Measurements from ENCODE around the gene ZSCAN12.
"Not testable (repeated sequence)": the region's sequence is repeated elsewhere in the genome, so short reads cannot be mapped to it uniquely, and the experiment has no call there.

ZSCAN12 gene

GRCh38 chr6:28399350-28400121 is at the start of gene ZSCAN12:
TSS of gene ZSCAN12 (minus strand) at chr6:28399747. CDS start at chr6:28398405, 1,342 bp downstream.
- peak; percentile 87 for DNase-seq (ENCODE audit: low spot score)

GRCh38 chr6:28449056-28449455 is 49.5 kb upstream of the ZSCAN12 start:
- DNase-seq (ENCODE audit: low spot score), result peak; percentile 31

- not testable (repeated sequence) for DNase-seq (ENCODE audit: low spot score)
Measured at GRCh38 chr6:28447512-28447906, 48.0 kb upstream of the ZSCAN12 start.

GRCh38 chr6:28446818-28447511 is 47.4 kb upstream of the ZSCAN12 start:
- DNase-seq (ENCODE audit: low spot score), result no peak

DNA sequence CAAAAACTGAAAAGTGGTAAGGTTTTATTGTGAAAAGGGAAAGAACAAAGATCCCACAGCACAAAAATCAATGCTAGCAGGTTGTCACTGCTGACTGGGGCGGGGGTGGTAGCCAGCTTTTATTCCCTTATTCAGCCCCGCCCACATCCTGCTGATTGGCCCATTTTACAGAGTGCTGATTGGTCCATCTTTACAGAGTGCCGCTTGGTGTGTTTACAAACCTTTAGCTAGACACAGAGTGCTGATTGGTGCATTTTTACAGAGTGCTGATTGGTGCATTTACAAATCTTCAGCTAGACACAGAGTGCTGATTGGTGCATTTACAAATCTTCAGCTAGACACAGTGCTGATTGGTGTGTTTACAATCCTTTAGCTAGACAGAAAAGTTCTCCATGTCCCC is 45.2 kb upstream of the ZSCAN12 start:
- not testable (repeated sequence) for DNase-seq (ENCODE audit: low spot score)

DNA sequence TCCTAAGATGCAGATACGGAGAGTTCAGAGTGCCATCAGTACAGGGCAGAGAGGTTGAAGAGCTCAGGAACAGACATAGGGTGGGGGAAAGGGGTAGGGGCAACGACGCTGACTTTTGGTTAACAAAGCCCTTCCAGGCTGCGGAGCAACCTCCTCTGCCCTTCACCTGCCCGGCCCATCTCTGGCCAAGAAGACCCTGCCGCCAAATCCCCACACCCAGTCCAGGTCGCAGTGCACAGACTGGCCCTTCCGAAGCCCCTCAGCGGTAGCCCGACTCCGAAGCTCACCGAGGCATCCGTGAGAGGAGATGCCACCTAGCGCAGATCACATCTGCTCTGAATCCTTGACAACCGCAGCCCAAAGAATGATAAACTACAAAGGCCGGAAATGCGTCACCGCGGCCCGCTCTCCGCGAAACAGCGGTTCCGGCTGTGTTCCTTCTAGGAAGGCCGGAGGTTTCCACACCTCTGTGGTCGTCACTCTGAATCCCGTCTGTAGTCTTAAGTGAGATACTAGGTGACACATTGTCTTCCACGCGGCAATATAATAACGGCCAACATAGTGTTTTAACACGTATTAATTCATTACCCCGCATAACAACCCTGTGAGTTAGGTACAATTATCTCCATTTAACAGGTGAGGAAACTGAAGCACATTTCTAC is 43.7 kb upstream of the ZSCAN12 start, which contains the start of gene ZSCAN23:
ZSCAN23 (minus strand) TSS at position 380 of the 662 bp plus-strand sequence. CDS start 7,225 bp downstream, outside the sequence.
- DNase-seq (ENCODE audit: low spot score), result peak; percentile 83

- DNase-seq (ENCODE audit: low spot score), result no peak
Measured at GRCh38 chr6:28442586-28442985, 43.0 kb upstream of the ZSCAN12 start.

GRCh38 chr6:28436404-28436803 is 36.9 kb upstream of the ZSCAN12 start:
- DNase-seq (ENCODE audit: low spot score), result no peak

GRCh38 chr6:28433119-28433518 is 33.6 kb upstream of the ZSCAN12 start:
- DNase-seq (ENCODE audit: low spot score), result no peak

GRCh38 chr6:28429781-28430180 is 30.2 kb upstream of the ZSCAN12 start:
- no peak for DNase-seq (ENCODE audit: low spot score)

GRCh38 chr6:28425944-28426541 is 26.5 kb upstream of the ZSCAN12 start:
- DNase-seq (ENCODE audit: low spot score), result no peak

DNA sequence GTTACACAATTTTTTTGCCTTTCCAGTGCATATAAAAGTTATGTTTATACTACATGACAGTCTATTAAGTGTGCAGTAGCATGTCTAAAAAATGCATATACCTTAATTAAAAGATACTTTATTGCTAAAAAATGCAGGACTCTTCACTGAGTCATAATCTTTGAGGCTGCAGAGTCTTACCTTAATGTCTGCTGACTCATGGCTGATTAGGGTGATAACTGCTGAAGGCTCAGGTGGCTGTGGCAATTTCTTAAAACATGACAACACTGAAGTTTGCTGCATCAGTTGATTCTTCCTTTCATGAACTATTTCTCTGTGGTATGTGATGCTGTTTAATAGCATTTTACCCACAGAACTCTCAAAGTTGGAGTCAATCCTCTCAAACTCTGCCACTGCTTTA is 24.6 kb upstream of the ZSCAN12 start:
- no peak for DNase-seq (ENCODE audit: low spot score)

GRCh38 chr6:28423546-28423945 is 24.0 kb upstream of the ZSCAN12 start:
- no peak for DNase-seq (ENCODE audit: low spot score)

DNA sequence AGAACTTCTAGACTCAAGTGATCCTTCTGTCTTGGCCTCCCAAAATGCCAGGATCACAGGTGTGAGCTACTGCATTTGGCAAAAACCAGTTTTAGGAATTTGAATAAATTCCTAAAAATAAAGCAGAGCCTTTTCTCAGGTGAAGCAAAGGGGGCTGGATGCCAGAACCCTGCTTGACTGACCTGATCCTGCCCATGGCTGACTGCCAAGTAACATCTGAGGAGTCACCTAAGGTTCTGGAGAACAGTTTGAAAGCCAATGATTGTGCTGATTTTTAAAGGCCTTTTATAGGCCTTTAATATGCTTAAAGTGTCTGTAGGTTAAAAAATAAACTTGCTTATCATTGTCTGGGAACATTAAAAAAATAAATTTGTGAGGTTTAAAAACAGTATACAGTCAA is 14.1 kb upstream of the ZSCAN12 start:
- no peak for DNase-seq (ENCODE audit: low spot score)

- DNase-seq (ENCODE audit: low spot score), result no peak
Measured at GRCh38 chr6:28410767-28411166, 11.2 kb upstream of the ZSCAN12 start.

DNA sequence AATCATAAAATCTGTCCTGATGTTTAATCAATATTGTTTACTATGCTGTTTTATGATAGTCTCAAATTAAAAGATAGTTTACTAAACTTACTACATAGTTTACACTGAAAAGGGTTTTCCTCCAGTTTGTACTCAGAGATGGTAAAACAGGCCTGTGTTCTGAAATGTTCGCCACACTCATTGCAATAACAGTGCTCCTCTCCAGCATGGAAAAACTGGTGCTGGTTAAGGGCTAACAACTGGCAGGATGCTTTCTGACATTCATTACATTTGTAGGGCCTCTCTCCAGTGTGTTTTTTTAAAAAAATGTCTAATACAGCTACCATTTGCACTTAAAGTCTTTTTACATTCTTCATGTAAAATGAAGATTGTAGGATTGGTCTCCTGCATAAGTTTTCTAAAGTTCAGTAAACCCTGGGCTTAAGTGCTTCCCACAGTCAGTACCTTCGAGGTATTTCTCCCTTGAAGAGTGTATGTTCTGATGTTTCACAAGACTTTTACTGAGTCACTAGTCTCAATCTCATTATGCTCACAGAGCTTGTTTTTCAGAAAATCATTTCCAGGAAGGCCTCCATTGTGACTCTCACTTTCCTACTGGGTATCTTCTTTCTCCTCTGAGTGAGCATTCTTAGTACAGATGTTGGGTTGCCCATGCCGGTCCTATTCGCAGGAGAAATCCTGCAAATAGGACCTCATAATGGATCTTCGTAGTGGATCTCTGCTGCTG is 8.7 kb upstream of the ZSCAN12 start:
- DNase-seq (ENCODE audit: low spot score), result no peak

DNA sequence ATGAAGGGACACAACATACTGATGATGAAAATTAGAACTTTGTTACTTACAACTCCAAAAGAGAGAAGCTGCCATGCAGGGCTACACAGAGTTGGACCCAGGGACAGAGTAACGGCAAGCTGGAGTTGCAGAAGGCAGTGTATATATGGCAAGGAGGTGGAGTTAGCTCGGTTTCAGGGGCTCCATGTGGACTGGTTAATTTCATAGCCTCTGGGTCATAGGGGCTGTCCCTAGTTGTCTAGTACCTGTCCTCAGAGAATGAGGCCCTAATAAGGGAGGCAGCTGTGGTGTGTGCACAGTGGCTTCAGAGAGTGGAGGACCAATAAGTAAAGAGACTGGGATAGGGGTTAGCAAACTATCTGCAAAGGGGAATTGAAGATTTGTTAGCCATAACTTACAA is 7.9 kb upstream of the ZSCAN12 start:
- DNase-seq (ENCODE audit: low spot score), result no peak

DNA sequence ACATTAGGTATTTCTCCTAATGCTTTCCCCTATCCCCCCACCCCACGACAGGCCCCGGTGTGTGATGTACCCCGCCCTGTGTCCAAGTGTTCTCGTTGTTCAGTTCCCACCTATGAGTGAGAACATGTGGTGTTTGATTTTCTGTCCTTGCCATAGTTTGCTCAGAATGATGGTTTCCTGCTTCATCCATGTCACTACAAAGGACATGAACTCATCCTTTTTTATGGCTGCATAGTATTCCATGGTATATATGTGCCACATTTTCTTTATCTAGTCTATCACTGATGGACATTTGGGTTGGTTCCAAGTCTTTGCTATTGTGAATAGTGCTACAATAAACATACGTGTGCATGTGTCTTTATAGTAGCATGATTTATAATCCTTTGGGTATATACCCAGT is 4.4 kb upstream of the ZSCAN12 start:
- not testable (repeated sequence) for DNase-seq (ENCODE audit: low spot score)

DNA sequence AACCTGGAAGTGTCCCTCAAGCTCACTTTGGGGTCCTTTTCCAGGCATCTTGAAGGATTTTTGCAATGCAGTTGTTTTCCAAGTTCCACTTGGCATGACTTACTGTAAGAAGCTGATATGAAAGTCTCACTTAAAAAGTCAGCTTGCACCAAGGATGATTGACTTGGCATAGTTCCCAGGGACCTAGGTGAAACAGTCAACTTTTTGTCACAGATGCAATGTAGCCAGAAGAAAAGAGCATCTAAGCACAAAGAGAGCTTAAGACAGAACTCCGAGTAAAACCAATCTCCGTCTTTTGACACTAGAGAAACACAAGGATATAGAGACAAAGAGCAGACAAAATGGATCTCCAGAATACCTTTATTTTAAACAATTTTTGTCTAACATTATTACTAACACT is 2.6 kb upstream of the ZSCAN12 start:
- no peak for DNase-seq (ENCODE audit: low spot score)

DNA sequence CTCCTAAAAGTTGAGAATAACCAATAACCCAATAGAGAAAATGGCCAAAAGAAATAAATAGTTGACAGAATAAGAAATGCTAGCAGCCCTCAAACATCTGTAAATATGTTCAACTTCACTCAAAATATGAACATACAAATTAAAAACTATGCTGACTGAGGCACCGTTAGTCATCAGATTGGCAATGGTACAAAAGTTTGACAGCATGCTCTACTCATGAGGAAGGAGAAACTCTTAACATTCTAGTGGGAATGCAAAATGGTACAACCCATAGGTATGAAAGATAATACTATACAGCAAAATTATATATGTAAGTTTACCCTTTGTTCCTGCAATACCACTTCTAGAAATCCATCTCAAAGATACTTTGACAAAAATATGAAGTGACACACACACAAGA is 1.6 kb upstream of the ZSCAN12 start:
- no peak for DNase-seq (ENCODE audit: low spot score)

DNA sequence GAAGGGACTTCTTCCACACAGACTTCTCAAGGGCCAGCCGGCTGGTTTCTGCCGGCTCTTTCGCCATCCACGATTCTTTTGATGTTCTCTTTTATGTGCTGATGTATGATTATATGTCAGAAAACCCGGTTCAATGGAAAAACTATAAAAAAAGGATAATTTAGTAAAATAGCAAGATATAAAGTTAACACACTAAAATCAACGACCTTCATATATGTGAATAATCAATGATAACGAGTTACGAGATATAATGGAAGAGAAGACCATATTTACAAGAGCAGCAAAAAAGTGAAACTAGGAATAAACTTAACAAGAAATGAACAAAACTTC is 540 bp upstream of the ZSCAN12 start:
- DNase-seq (ENCODE audit: low spot score), result no peak

DNA sequence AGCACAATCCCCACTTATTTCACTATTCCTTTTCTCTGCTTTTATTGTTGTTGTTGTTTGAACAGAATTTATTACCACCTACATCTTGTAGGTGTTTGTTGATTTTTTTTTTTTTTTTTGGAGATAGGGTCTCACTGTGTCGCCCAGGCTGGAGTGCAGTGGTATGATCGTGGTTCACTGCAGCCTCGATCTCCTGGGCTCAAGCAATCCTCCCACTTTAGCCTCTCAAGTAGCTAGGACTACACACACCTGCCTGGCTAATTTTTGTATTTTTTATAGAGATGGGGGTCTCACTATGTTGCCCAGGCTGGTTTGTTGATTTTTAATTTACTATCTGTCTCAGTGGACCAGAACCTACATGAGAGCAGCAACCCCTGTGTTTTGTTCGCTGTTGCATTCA is 3.6 kb downstream of the ZSCAN12 start:
- no peak for DNase-seq (ENCODE audit: low spot score)

Data from CD4-positive, alpha-beta T cell treated with Interleukin-2 at 100 ng/mL for 4 hours (primary cell).